HG02798 (cell line): ENCODE data around the gene RPS27L.
A peak's percentile ranks its signal among the peaks of the same experiment; 100 is the strongest.

Experiments used
- ATAC-seq: cut with Tn5 transposase; IDR thresholded peaks from one replicate; pipeline ENCODE4 v1.9.1; 2021; ENCODE audit warnings: mild to moderate bottlenecking; ENCODE audit not compliant: unreplicated experiment, poor library complexity

RPS27L gene

DNA sequence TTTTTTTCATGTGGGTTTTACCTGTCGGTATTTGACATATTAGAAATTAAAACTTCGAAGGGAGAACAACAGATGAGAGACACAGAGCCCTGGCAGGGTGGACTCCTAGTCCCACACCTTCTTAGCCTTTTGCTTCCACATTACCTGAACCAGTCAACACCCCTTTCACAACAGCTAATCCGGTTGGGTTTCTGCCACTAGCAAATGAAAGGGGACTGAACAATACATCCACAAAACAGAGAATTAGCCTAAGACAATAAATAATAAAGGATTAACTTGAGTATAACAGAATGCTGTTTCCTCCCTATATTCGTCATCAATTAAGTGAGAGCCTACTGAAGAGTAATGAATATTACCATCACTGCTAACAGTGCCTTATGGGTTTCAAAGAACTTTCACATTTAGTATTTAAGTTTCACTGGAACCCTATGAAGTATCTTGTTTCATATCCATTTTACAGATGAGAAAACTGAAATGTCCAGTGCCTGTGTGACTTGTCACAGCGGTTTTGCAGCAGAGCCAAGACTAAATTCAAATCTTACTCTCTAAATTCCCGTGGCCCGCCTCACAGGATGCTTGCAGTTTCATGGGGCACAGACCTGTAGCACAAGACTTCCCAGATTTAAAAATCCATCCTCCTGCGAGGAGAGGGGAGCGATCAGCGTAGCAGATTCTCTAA, 31.1 kb upstream of the RPS27L start:
- ATAC-seq = no peak

DNA sequence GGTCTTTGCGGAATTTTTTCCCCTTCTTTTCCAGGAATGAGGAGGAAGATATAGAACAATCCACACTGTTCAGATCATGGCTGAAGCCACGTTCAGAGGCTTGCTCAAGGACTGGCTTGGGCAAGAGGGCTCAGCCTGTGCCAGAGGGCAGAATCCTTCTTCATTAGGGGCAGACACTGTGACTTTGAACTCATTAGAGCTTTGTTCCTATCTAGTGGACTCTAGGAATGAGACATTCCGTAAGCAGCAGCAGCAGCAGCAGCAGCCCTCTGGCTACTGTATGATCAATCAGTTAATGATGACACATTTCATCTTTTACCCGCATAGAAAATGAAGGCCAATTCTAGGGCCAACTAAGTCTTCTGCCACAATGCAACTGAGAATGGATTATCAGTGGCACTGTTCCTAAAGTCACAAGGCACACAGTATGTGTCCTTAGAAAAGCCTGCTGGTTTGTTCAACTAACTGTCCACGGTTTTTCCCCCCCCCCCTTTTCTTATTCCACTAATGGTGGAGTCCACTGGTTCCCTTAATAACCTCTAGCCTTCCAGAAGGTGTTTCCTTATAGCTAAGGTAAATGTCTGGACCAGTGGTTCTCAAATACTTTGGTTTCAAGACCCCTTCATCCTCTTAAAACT, 30.4 kb upstream of the RPS27L start:
- no peak for ATAC-seq

DNA sequence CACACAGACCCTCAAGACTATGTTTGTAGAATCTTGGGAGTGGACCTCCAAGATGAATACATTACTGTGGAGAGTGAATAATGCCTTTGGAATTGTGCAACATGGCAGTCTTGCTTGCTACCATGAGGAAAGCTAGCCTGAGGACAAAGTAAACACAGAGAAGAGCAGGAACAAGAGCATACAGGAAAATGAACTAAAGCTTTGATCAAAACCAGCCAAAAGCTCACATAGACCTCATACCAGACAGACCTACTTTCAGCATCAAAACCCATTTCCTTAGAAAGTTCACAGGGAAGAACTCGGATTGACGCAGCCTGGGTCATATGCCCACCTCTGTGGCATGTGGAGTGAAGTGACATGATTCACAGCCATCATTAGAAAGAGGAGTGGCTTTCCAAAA, 28.8 kb upstream of the RPS27L start:
- ATAC-seq = no peak

DNA sequence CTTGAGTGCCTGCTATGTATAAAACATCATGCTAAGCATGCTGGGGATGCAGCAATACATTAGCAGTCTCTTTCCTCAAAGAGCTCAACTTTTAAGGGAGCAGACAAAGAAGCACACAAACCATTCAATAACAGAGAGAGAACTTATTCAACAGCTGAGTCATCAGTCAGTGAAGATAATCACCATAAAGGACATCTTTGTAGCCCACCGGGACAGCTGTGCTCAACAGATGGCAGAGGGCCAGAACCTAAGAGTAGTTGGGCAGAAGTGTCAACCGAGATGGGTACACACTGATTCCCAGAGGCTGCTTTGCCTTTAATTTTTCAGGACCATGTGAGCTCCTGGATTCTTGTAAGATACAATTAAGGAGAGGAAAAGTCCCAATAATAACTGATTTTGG, 27.9 kb upstream of the RPS27L start:
- no peak for ATAC-seq

DNA sequence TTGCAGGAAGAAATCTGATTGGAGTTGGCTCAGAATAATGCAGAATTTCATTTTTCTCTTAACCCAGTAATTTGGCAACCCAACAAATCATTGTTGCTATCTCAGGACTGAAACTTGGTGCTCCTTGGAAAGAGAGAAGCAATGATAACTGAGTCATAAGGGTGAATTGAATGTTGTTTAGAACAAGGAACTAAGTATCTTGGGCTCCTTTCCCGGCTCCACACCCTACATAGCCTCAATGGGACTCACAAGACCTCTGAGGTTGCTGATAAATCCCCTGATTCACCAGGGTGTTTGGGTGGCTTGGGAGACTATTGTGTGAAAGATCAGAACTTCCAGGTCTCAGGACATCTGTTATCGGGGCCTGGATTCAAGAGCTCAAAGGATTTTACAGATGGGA, 24.4 kb upstream of the RPS27L start:
- no peak for ATAC-seq

DNA sequence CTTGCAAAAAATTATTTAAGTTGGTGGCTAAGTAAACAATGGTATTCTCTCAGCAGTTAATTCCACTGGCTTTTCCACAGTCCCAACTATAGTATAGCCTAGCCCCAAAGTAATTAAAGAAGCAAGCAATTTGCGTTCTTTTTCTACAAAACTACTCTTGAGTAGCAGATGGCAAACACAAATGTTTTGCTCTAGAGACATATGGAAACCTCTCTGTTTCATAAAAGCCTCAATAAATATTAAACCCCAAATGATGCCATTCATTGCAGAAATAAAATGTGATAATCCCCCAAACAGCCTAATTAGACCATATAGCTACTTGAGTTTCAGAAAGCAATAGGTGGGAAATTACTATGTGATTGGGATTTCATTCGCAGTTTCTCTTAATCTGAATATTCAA, 23.5 kb upstream of the RPS27L start:
- no peak for ATAC-seq

DNA sequence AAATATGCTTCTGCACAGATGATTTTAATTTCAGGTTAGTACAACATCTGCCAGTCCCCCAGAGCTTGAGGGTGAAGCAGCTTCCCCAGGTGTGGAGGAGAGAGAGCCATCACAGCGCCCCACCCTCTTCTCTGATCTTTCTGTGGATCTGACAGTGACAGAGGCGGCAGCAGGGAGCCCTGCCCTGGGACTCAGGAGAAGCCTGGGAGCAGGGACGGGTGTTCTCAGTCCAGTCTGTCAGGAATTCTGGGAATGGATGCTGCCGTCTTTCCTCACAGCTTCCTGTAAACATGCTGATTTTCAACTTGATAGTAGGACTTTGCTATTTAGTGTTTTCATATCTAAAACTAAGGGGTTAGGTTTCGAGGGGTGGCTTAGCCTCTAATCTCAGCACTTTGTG, 20.8 kb upstream of the RPS27L start:
- ATAC-seq = no peak

DNA sequence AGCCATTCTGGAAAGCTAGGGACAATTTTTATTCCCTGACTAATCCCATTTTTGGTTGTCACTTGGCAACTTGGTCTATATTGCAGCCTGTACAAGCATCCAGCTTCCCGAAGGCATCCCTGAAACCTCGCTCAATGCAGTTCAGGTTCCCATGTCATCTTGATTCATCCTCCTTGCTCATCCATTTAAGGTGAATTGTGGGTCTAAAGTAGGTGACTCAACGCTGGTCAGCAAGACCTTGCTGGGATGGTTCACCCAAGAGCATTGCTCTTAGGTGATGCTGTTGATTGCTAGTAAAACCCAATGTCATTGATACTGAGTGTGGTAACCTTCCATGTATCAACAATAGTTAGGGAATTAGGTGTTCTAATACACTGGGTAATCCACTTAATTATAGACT, 19.0 kb upstream of the RPS27L start:
- no peak for ATAC-seq

DNA sequence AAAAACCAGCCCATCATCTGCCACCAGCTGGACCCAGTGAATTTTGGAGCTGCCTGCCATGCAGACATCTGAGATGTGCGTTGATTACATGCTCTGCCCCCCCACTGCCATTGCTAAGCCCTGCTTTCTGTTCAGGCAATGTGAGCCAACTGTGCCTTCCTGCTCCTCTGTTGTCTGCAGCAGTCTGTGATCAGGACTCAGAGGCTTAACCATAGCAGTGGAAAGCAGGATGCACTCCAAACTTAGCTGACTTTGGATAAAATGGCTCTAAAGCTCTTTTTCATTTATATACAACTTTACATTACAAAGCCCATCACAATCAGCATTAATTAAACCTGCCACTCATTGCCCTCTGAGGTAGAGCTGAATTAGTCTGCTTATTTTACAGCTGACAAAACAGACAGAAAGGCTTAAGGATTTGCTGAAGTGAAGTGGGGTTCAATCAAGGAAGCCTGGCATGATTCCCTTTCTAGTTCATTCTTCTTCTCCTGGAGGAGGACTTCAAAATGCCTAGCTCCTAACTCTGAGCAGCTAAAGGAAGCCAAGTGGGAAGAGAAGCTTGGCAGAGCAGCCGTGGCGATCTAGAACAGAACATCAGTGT, 15.7 kb upstream of the RPS27L start:
- no peak for ATAC-seq

DNA sequence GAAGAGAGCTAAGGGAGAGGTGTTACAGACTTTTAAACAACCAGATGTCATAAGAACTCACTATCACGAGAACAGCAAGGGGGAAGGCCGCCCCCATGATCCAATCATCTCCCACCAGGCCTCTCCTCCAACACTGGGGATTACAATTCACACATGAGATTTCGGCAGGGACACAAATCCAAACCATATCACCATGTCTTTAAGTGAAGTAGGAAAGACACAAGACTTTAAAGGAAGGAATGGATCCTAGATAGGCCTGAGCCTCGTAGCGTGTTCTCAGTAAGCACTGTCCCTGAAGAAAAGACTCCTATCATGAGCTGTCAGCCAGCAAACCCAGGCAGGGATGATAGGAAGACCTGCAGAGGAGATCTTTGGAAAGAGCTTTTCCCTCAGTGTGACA, 15.1 kb upstream of the RPS27L start:
- ATAC-seq = no peak

DNA sequence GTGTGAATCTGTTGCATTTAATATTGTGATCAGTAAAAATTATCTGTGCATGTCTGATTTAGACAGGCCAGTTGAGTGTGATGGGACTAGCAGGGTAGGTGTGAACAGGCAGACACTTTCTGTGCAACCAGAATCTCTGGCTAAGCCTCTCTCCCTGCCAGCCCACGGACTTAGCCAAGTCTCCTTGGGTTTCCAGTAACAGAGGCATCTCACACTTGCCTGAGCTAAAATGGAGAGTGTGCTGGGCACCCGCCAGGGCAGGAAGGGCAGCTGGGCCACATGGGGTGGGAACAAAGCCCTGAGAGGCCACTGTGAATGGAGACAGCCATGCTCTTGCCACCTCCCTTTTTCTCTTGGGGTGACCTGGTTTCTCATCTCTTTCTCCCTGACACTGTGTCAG, 12.5 kb upstream of the RPS27L start:
- ATAC-seq = no peak

DNA sequence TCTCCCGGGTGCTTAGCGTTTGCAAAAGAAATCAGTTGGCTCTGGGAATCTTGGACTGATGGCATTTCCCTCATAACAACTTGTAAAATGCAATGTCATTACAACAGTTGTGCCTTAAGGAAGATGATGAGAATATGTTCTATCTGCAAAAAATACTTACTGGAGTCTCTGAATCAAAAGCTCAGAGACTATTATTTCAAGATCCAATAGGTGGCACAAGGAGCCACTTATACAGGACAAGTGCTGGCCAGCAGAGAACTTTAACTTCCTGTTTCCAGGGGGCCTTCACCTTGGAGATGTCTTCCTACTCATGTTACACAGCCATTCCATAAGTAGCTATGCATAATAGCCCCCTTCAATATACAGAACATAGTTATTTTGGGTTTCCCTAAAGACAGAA, 8.9 kb upstream of the RPS27L start:
- no peak for ATAC-seq

DNA sequence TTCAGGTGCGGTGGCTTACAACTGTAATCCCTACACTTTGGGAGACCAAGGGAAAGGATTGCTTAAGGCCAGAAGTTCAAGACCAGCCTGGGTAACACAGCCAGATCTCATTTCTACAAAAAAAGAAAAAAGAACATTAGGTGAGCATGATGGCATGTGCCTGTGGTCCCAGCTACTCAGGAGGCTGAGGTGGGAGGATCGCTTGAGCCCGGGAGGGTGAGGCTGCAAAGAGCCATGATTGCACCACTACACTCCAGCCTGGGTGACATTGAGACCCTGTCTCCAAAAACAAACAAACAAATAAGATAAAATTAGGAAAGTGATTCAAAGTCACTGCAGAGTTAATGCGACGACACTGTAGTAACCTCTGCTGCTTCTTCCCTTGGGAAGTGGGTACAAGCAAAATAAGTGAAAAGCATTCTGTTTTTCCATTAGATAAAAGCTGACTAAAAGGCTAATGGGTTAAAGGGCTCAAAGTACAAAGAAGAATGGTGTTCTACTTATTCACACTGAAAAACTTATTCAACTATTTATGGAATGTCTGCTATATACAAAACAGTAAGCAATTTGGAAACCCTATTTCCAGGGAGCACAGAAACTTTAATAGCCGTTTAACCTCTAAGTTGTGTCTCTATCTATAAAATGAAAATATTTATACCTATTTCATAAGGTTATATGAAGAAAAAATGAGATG, 8.0 kb upstream of the RPS27L start:
- ATAC-seq = no peak

DNA sequence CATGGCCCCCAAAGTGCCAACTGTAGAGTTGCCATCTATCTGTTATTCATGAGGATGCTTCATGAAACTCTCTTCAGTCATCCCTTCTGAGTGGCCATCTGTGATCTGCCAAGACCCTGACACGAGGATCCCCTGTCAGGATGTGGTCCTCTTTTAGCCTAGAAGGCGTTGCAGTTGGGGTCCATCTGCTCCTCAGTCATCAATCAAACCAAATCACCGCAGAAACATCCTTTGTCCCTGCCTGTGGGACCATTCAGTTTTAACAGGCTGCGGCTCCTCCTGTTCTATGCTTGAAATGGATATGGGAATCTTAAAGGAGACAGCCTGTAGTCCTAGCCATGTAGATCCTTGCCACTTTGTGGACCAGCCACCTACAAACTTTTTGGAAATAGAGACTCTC, 5.9 kb upstream of the RPS27L start:
- no peak for ATAC-seq

DNA sequence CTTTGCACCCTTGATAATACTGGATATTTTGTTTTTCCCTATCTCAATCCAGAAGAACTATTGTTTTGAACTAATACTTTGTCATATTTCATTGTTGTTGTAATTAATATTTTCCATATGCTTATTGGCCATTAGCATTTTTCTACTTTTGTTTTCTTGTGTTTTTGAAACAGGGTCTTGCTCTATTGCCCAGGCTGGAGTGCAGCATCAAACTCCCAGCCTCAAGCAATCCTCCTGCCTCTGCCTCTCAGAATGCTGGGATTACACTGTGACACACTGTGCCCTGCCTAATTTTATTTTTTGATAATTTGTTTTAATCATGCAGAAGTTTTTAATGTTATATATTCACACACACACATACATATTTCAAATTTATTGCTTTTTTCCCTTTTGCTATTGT, 3.4 kb upstream of the RPS27L start:
- ATAC-seq = no peak

DNA sequence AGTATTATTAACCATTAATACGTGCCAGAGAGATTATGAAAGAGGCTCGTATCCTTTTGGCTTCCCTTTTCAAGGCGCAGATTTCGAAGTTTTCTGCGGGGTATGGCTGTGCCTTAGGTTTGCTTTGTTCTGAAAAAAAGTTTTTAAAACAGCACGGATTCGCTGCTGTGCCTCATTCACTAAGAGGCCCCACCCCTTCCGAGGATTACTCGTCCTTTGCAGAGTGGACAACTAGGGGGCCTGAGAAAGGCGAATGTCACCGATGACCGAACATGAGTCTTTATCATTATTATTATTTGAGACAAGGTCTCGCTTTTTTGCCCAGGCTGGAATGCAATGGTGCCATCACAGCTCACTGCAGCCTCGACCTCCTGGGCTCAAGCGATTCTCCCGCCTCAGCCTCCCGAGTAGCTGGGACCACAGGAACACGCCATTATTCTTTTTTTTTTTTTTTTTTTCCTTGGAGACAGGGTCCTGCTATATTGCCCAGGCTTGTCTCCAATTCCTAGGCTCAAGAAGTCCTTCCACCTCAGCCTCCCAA, 684 bp upstream of the RPS27L start:
- ATAC-seq = peak; percentile 17

DNA sequence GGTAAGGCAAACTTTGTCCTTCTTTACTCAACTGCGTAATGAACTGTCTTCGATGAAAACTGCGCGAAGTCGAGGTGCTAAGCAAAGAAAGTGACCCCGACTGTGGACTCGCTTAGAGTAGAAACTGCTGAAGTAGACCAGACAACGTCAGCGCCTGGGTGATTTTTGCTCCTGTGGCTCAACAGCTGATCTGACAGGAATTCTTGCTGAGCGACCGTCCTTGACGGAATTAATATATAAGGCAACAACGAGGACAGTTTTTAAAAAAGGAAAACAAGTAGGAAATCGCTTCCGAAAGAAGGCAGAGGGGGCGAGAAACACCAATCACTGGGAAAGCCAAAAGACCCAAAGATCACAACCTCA, 541 bp downstream of the RPS27L start:
- no peak for ATAC-seq

DNA sequence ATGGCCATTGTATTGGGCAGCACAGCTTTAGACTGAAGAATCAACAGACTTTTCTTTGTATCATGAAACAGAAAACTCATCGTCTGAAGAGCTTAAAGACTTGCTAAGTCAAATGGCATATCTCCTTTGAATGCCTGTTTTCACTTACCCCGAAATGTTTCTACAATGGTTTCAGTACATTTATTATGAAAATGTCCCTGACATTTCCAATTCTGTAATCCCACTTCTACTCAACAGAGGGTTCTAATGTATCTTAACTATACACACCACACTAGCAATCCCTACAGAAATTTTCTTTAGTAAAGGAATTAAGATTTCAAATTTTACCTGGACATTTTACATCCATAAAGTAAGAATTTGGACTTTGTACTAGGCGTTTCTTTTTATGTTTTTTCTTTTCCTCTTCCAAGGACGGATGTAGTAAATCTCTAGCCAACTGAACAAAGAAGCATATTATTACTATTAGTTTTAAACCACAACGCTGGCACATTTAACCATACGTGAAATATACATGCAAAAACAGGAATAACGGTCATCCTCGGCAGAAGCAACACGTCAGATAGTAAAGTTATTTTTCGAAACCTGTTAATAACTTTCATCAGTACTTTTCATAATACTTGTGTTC, 1.1 kb downstream of the RPS27L start:
- ATAC-seq = no peak

DNA sequence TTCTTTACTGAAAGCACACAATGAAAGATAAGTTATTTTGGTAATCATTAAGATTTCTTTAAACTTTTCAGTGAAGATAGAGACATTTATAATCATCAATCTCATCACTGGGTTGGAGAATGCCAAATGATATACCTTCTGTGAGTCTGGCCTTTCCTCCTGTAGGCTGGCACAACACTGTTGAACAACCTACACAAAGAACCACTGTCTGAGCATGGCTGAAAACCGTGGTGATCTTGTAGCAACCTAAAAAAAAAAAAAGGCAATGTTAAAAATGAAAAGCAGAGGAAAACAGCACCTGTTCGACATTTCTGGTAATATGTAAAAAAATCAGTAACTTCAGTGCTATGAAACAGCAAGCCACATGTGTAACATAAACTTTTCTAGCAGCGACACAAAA, 1.8 kb downstream of the RPS27L start:
- no peak for ATAC-seq

DNA sequence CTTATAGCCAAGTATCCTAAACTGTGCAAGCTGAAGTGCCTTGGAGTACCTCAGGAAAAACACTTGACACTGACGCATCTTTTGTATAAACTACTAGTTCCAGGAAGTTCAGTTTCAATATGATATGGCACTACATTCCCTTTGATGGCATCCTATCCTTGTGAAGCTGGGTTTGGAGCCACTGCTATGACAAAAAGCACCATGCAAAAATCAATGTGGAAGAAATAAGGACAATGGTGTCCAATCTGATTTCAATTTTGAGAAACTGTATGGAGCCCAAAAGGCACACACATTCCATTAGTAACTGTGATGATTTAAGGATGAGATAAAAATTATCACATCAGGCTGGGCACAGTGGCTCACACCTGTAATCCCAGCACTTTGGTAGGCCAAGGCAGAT, 5.6 kb downstream of the RPS27L start:
- ATAC-seq = no peak

DNA sequence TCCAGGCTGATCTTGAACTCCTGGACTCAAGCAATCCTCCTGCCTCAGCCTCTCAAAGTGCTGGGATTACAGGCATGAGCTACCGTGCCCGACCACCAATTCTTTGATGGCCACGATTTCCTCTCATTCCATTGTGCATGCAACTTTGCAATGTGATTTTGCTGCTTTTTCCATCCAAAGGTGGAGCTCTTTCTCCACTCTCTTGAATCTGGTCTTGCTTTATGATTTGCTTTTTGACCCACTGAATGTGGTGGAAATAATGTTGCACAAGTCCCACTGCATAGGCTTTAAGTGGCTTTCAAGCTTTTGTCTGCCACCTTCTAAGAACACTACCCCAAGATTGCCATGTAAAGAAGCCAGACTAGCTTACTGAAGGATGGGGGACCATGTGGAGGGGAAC, 10.6 kb downstream of the RPS27L start:
- no peak for ATAC-seq
